TTC549 (cell line): Measurements from ENCODE around the gene ZBTB49.
A peak's percentile ranks its signal among the peaks of the same experiment; 100 is the strongest.
"Not testable (repeated sequence)": the region's sequence is repeated elsewhere in the genome, so short reads cannot be mapped to it uniquely, and the experiment has no call there.

ENCODE experiments used
- FAIRE-seq: peaks from 2 replicates; lab custom pipeline; 2012; peaks lifted over from hg19 to GRCh38; lab: Jason Lieb, UNC

ZBTB49 gene

DNA sequence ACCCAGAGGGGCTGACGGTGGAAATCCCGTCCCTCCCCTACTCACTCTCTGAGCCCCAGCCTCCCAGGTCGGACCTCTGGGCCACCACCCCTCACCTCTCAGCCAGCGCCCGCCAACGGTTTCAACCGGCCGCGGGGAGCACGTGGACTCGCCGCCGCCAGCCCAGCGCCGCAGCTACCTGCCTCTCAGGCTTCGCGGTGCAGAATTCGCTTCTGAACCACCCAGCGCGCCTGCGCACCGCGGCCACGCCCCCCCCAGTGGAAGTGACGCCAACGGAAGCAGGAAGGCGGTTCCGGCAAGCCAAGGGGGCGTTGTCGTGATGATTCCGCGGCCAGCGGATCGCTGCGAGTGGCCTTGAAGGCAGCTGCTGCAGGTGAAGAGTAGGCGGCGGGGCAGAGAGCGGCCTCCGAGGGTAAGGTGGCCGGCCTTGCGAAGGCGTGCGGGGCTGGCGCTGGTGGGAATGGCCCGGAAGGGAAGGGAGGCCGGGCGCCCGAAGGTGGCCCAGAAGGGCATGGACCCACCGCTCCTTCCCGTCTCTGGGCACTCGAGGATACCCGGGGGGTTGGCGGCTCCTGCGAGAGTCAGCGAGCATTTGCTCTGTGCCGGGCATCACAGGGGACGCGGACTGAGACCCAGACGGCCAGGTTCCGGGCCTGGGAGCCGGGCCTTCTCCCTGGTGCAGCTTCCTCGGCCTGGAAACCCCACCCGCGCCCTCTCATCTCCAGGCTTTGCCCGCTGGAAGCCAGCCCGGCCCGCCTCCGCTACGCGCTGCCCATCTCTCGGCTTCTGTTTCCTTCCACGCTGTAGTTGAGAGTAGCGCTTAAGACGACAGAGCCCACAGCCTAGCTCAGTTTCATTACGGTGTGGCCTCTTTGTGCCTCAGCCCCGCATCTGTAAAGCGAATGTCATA, at the start of gene ZBTB49, which contains the start of gene LYAR:
Gene ZBTB49 (plus strand): TSS at position 311 of the 910 bp plus-strand sequence. CDS start 9,695 bp downstream, outside the sequence.
Gene LYAR (minus strand): TSS at position 214 of the 910 bp plus-strand sequence. CDS start 6,412 bp downstream, outside the sequence.
- no peak for FAIRE-seq

DNA sequence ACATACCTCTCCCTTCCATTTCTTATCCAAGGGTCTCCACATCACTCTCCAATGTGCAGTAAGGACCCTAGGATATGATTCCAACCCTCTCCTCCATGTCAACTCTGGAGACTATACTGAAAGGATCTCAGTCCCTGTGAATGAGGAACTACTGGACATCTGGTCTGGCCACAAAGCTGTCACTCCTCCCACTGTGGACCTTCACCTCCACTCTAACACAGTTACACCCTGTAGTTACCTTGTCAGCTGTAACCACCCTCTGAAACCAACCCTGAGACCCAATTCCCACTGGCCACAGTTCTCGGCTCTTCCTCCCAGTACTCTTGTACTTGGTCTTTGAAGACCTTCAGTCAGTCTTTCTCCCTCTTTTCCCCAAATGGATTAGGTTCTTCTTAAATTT, 44.9 kb upstream of the ZBTB49 start:
- FAIRE-seq, result no peak

- FAIRE-seq, result no peak
Measured at GRCh38 chr4:4247696-4248028, 42.4 kb upstream of the ZBTB49 start.

GRCh38 chr4:4248029-4248884, 41.8 kb upstream of the ZBTB49 start, which contains the start of gene TMEM128:
TSS of gene TMEM128 (minus strand) at chr4:4248223. CDS start at chr4:4248202, 21 bp downstream.
- peak; percentile 13 for FAIRE-seq

DNA sequence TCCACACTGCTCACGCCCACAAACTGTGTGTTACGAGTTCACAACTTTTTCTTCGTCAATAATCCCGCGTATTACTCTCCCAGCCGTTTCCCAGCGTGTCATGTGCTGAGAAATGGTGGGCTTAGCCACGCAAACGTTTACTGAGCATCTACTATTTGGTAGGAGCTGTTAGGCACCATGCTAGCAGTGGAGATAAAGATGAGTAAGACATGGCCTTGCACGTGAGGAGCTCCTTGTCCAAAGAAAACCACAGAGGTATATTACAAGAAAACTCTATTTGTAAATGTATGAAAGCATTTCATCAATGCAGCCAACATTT, 41.2 kb upstream of the ZBTB49 start:
- no peak for FAIRE-seq

DNA sequence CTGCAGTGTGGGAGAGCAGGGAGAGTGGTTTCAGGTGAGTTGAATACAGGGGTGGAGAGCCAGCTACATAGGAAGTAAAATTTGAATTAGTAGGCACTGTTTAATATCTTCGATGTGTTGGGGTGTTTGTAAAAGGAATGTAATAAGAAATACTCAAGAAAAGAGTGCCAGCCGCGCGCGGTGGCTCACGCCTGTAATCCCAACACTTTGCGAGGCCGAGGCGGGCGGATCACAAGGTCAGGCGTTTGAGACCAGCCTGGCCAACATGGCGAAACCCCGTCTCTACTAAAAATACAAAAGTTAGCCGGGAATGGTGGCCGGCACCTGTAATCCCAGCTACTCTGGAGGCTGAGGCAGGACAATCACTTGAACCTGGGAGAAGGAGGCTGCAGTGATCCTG, 40.7 kb upstream of the ZBTB49 start:
- FAIRE-seq, result not testable (repeated sequence)

DNA sequence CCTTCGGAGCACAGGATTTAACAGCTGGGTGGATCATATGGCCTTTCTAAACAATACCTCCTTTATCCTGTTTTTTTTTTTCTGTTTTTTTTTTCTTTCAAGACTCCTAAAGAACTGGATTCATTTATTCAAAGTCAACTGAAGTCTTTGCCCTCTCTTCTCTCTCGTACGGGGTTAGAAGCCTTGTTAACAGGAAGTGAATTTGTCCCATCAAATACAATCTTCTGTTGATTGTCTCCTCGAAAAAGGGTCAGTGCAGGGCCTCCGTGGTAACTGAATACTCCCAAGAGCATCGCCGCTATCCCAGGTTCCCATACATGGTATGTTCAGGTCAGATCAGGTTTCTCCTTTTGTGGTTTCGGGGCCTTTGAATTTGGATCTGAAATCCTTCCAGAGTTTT, 40.2 kb upstream of the ZBTB49 start:
- no peak for FAIRE-seq

GRCh38 chr4:4254199-4254598, 35.9 kb upstream of the ZBTB49 start:
- FAIRE-seq, result no peak

- no peak for FAIRE-seq
Measured at GRCh38 chr4:4254666-4255065, 35.4 kb upstream of the ZBTB49 start.

DNA sequence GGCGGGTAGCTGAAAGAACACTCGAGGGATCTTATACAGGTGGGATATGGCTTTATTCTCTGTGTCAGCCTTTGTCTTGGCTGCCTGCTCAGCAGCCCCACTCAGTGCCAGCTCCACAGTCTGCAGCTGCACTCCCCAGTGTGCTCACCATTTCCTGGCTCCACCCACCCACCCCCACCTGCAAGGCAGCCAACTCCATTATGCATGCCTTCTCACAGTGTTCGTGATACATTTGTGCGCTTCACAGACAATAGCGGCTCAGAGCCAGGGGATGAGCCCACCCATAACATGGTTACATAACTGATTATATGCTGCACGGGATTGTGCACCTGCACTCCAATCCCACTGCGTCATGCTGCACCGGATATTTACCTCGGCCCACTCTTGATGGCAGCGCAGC, 33.3 kb upstream of the ZBTB49 start:
- no peak for FAIRE-seq

- FAIRE-seq, result not testable (repeated sequence)
Measured at GRCh38 chr4:4257705-4258104, 32.3 kb upstream of the ZBTB49 start.

- no peak for FAIRE-seq
Measured at GRCh38 chr4:4259484-4260100, 30.5 kb upstream of the ZBTB49 start.

DNA sequence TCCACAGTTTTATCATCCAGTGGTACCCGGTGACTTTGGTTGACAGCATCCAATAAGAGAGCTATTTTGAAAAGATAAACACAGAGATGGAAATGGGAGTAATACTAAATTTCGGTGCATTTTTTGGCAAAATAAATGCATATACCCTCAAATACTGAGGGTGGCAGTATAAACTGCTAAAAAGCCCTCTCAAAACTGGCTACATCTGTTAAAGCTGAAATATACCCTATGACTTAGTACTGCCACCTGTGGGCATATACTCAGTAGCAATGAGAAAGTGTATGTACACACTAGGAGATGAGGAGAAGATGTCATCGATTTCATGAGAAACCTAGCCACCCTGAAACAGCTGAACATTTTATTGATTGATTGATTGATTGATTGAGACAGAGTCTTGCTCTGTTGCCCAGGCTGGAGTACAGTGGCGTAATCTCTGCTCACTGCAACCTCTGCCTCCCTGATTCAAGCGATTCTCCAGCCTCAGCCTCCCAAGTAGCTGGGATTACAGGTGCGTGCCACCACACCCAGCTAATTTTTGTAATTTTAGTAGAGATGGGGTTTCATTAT, 29.8 kb upstream of the ZBTB49 start:
- FAIRE-seq, result peak; percentile 71

- FAIRE-seq, result no peak
Measured at GRCh38 chr4:4267981-4268380, 22.1 kb upstream of the ZBTB49 start.

DNA sequence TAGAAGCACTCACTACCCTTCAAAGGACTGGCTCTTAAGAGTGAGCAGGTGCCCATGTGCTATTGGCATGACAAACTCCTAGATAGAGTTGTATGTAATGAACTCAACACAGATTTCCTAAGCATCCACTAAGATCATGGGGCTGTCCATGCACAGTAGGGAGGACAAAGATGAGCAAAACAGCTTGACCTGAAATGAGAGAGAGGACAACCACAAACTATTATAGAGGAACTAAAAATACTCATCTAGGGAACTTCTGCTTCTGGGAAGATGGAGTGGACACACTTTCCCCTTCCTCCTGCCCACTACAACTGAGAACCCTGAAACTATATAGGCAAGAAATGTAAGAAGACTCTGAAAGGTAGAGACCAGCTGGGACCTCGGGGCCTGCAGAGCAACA, 21.3 kb upstream of the ZBTB49 start:
- no peak for FAIRE-seq

GRCh38 chr4:4269331-4269731, 20.7 kb upstream of the ZBTB49 start:
- FAIRE-seq, result no peak

- FAIRE-seq, result no peak
Measured at GRCh38 chr4:4269856-4270255, 20.2 kb upstream of the ZBTB49 start.

DNA sequence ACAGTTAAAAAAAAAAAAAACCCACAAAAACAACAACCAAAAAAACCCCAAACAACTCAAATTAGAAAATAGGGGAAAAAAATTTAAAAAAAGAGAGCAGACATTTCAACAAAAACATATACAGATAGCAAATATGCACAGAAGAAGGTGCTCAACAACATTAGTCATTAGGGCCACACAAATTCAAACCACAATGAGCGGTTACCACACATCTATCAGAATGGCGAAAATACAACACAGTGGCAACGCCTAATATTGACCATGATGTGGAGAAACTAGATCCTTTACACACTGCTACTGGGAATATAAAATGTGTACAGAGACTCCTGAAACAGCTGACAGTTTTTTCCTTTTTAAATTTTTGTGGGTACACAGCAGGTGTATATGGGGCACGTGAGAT, 19.5 kb upstream of the ZBTB49 start:
- no peak for FAIRE-seq

- no peak for FAIRE-seq
Measured at GRCh38 chr4:4271912-4272311, 18.1 kb upstream of the ZBTB49 start.

- FAIRE-seq, result no peak
Measured at GRCh38 chr4:4274226-4274625, 15.8 kb upstream of the ZBTB49 start.

GRCh38 chr4:4277531-4277930, 12.5 kb upstream of the ZBTB49 start:
- FAIRE-seq, result no peak

- FAIRE-seq, result no peak
Measured at GRCh38 chr4:4281787-4282186, 8.3 kb upstream of the ZBTB49 start.
